Testis (tissue), 3 donors: ENCODE data around the gene PRDM15. TPM values are rescaled to one million over a fixed set of nuclear protein-coding genes. Genes with fewer than 3 reads are reported as not detected.

Source experiments
- DNase-seq: peaks from one replicate; pipeline ENCODE4 v3.0.0-alpha.2; 2019
- H3K27ac ChIP-seq, 2 donors: fragments of 200-600 bp; sonication (generic); one replicate each; pipeline ENCODE4 v1.5.1; 2019
- H3K27me3 ChIP-seq: fragments of 200-600 bp; sonication (generic); one replicate; pipeline ENCODE4 v1.5.1; 2019
- H3K36me3 ChIP-seq: fragments of 200-600 bp; sonication (generic); one replicate; pipeline ENCODE4 v1.5.1; 2017; ENCODE audit warnings: low read depth; ENCODE audit errors: missing control alignments
- H3K4me1 ChIP-seq: fragments of 200-600 bp; sonication (generic); one replicate; pipeline ENCODE4 v1.5.1; 2019
- H3K4me3 ChIP-seq, 2 donors: fragments of 200-600 bp; sonication (generic); one replicate each; pipeline ENCODE4 v1.5.1; 2017 to 2019
- H3K9me3 ChIP-seq: fragments of 200-600 bp; sonication (generic); one replicate; pipeline ENCODE4 v1.5.1; 2017
- CTCF ChIP-seq, 3 experiments: fragments of 450-650 bp in 2 of 3; fragments of 200-600 bp in 1 of 3; sonication (generic) in 1 of 3; IDR thresholded peaks; one replicate each; pipeline ENCODE4 v1.5.1; 2016 to 2019; ENCODE audit warnings: antibody characterized with exemption in 3 of 3, mild to moderate bottlenecking in 2 of 3, moderate library complexity in 1 of 3
- POLR2A ChIP-seq: fragments of 450-650 bp; IDR thresholded peaks from one replicate; pipeline ENCODE4 v1.6.1; 2017; ENCODE audit warnings: antibody characterized with exemption, mild to moderate bottlenecking, moderate library complexity
- WGBS, 2 donors: methylation state at CpG; one replicate each; pipeline ENCODE4 v1.1.5; 2018; 5-methylcytosine and 5-hydroxymethylcytosine counted together
- intact Hi-C: fragments of 100-400 bp; cut with DNase I; formaldehyde crosslinking; loops from one replicate; pipeline ENCODE4 v1.15.1; 2023; ENCODE audit warnings: low total_unique reads
- polyA plus RNA-seq: library from polyadenylated mRNA; stranded (reverse); fragments of 350-450 nt; fragmentation: Illumina TruSeq; extraction: RNeasy Lipid Tissue Mini Kit (QIAGEN cat#74804); gene quantifications from one replicate; pipeline ENCODE4 v1.2.3, GENCODE V29; 2014; ENCODE audit warnings: low read depth, low replicate concordance; ENCODE audit not compliant: insufficient read depth
- total RNA-seq, 2 donors: library from RNA; depleted of rRNA; stranded (reverse); fragments of >200 nt; gene quantifications; one replicate each; pipeline ENCODE4 v1.2.3, GENCODE V29; 2016

The PRDM15 gene
- total and polyA plus RNA-seq, 3 donors from 2014 or later, result 8.2 to 21.4 (median 18.8) TPM

- Histone ChIP-seq H3K36me3 (no peaks in the 10 kb centered on the region), H3K9me3 (no peaks in the 10 kb centered on the region), H3K4me3 (no peak overlapping the region), H3K4me1 (no peaks in the 10 kb centered on the region), H3K27ac (no peak overlapping the region), H3K27me3 (no peaks in the 10 kb centered on the region)
- no peak for DNase-seq
- WGBS, 2 donors, result 96 to 100% methylated on average over 2 of the region's 2 CpGs
- TF ChIP-seq CTCF (IDR thresholded peaks at IDR 0.05) (no peak), POLR2A (no peak)
- intact Hi-C loops, result no loop called here
Observed at GRCh38 chr21:41843584-41843983, 35.6 kb downstream of the PRDM15 start.

- intact Hi-C loops, result no loop called here
Observed at GRCh38 chr21:41840880-41841279, 38.3 kb downstream of the PRDM15 start.

DNA sequence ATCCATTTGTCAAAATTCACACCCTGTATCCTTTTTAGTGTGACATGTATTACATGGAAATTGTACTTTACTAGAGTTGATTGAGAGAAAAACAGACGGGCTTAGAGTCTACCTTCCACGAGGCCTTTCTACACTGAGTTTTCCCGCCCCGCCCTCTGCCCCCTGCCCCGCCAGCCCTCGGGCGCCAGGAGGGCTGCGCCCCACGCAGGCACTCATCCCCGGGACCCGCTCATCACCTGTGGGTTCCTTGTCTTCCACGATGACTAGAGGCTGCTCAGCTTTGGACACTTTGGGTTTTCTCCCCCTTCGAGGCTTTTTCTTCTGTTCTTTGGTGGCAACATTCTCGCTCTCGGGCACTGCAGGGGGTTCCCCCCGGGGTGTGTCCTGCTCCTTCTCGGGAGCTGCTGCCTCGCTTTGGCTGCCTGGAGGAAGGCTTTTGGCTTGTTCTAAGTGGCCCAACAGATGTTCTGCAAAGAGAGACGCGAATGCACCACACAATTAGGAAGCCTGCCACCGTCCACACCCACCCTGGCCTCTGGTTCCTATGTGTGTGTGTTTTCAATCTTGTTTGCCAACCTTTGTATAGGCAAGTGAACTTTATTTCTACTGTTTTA, 39.6 kb downstream of the PRDM15 start:
- TF ChIP-seq POLR2A (no peak), CTCF (IDR thresholded peaks at IDR 0.05) (no peak)
- WGBS, 2 donors, result 92 to 97% methylated on average over 21 of the region's 21 CpGs
- H3K4me1 ChIP-seq, result no peaks in the 10 kb centered on the region
- no peaks in the 10 kb centered on the region for H3K9me3 ChIP-seq
- no peak for DNase-seq
- H3K36me3 ChIP-seq, result no peaks in the 10 kb centered on the region
- no peak overlapping the region for H3K27ac ChIP-seq
- intact Hi-C loops, result no loop called here
- no peak overlapping the region for H3K4me3 ChIP-seq
- H3K27me3 ChIP-seq, result no peaks in the 10 kb centered on the region

More at GRCh38 chr21:41840880-41841279, 38.3 kb downstream of the PRDM15 start:
- no peak for TF ChIP-seq POLR2A
- no peak for TF ChIP-seq CTCF (IDR thresholded peaks at IDR 0.05)
- H3K27me3 ChIP-seq, result no peaks in the 10 kb centered on the region
- no peaks in the 10 kb centered on the region for H3K36me3 ChIP-seq
- no peaks in the 10 kb centered on the region for H3K4me1 ChIP-seq
- H3K4me3 ChIP-seq, result no peak overlapping the region
- H3K9me3 ChIP-seq, result no peaks in the 10 kb centered on the region
- 97% methylated on average over 1 of the region's 1 CpG for WGBS, 2 donors
- DNase-seq, result no peak
- H3K27ac ChIP-seq, result no peak overlapping the region

- TF ChIP-seq POLR2A (no peak), CTCF (IDR thresholded peaks at IDR 0.05) (no peak)
- WGBS, 2 donors, result 85 to 97% methylated on average over 7 of the region's 7 CpGs
- no peaks in the 10 kb centered on the region for H3K9me3 ChIP-seq
- DNase-seq, result no peak
- no peak overlapping the region for H3K4me3 ChIP-seq
- no peak overlapping the region for H3K27ac ChIP-seq
- H3K4me1 ChIP-seq, result no peaks in the 10 kb centered on the region
- no peaks in the 10 kb centered on the region for H3K36me3 ChIP-seq
- intact Hi-C loops, result no loop called here
- H3K27me3 ChIP-seq, result no peaks in the 10 kb centered on the region
Observed at GRCh38 chr21:41837756-41838297, 41.3 kb downstream of the PRDM15 start.
